K562 (cell line): ENCODE results near the gene DNAJC17. TPM values are rescaled to one million over a fixed set of nuclear protein-coding genes. Genes with fewer than 3 reads are reported as not detected.

Experiments used
- ARID3B ChIP-seq: fragments of 250-450 bp; sonication (Bioruptor Pico); IDR thresholded peaks from 2 replicates; pipeline ENCODE4 v1.4.0; 2020; ENCODE audit warnings: borderline replicate concordance
- BRD9 ChIP-seq: fragments of 450-650 bp; IDR thresholded peaks from 2 replicates; pipeline ENCODE4 v1.6.1; 2018; ENCODE audit warnings: low read depth; ENCODE audit not compliant: partially characterized antibody
- CCNT2 ChIP-seq: IDR thresholded peaks from 2 replicates; pipeline ENCODE4 v1.6.1; 2011; ENCODE audit warnings: borderline replicate concordance, low read depth, mild to moderate bottlenecking, moderate library complexity, mixed read lengths, low read length; ENCODE audit not compliant: insufficient read length; ENCODE audit errors: extremely low read depth
- CTCFL ChIP-seq: IDR thresholded peaks from 2 replicates; pipeline ENCODE4 v1.6.1; 2011; ENCODE audit warnings: borderline replicate concordance, low read depth, mild to moderate bottlenecking, moderate library complexity, low read length; ENCODE audit not compliant: insufficient read depth, poor library complexity, severe bottlenecking
- DNMT1 ChIP-seq: fragments of 450-650 bp; IDR thresholded peaks from 2 replicates; pipeline ENCODE4 v1.6.1; 2016; ENCODE audit warnings: antibody characterized with exemption, mild to moderate bottlenecking
- PATZ1 ChIP-seq: fragments of 250-450 bp; sonication (Bioruptor Pico); IDR thresholded peaks from 2 replicates; pipeline ENCODE4 v1.5.0; 2020; ENCODE audit warnings: mild to moderate bottlenecking, borderline replicate concordance
- RFX1 ChIP-seq: fragments of 450-650 bp; IDR thresholded peaks from 2 replicates; pipeline ENCODE4 v1.6.1; 2016; ENCODE audit warnings: mild to moderate bottlenecking, moderate library complexity
- SETDB1 ChIP-seq: IDR thresholded peaks from one replicate; pipeline ENCODE4 v1.6.1; 2012; ENCODE audit warnings: low read length, control low read depth, inconsistent platforms
- SREBF1 ChIP-seq: fragments of 150-350 bp; IDR thresholded peaks from 2 replicates; pipeline ENCODE4 v1.6.1; 2014; ENCODE audit warnings: antibody characterized with exemption, low read depth, low read length, borderline replicate concordance
- U2AF1 ChIP-seq: fragments of 200-400 bp; formaldehyde crosslinking; optimal IDR thresholded peaks from 2 replicates; pipeline ENCODE3; 2017; ENCODE audit warnings: mild to moderate bottlenecking, low read depth, low read length, moderate library complexity
- ZBTB49 ChIP-seq: sonication (generic); formaldehyde crosslinking; IDR thresholded peaks from 2 replicates; pipeline ENCODE4 v1.8.0; 2022; ENCODE audit warnings: missing genetic modification reagents, mild to moderate bottlenecking, borderline replicate concordance
- ZKSCAN8 ChIP-seq: fragments of 200-800 bp; sonication (Bioruptor generic); IDR thresholded peaks from 2 replicates; pipeline ENCODE4 v1.6.1; 2016; ENCODE audit warnings: missing genetic modification characterization, missing compliant biosample characterization
- ZNF146 ChIP-seq: IDR thresholded peaks from one replicate; pipeline ENCODE4 v1.6.1; 2018; ENCODE audit warnings: missing compliant biosample characterization; ENCODE audit not compliant: unreplicated experiment
- ZNF197 ChIP-seq: fragments of 200-800 bp; sonication (Bioruptor generic); IDR thresholded peaks from 2 replicates; pipeline ENCODE4 v1.6.1; 2016; ENCODE audit warnings: low read depth, missing genetic modification characterization, missing compliant biosample characterization
- ZSCAN32 ChIP-seq: fragments of 450-650 bp; formaldehyde crosslinking; IDR thresholded peaks from 2 replicates; pipeline ENCODE4 v1.4.0; 2020; ENCODE audit warnings: mild to moderate bottlenecking, moderate library complexity
- polyA plus RNA-seq, 8 experiments: library from polyadenylated mRNA; depleted of rRNA in 4 of 8; stranded (reverse) in 5 of 8; unstranded in 3 of 8; fragments of >200 nt; fragmentation: Nextera tagmentation in 2 of 8; fragmentation: Illumina TruSeq in 1 of 8; extraction: Ambion mirVana in 2 of 8; extraction: Trizol in 1 of 8; gene quantifications; 2 replicates each; pipeline versions ENCODE4 v1.2.1 to v1.2.3, GENCODE V29; 2011 to 2014; ENCODE audit warnings: inconsistent platforms in 1 of 8, missing spikeins in 1 of 8
- total RNA-seq, 7 experiments: library from RNA; depleted of rRNA in 6 of 7; stranded (reverse); fragments of >200 nt in 6 of 7; fragmentation: Illumina TruSeq in 2 of 7; extraction: Trizol in 2 of 7; gene quantifications; 2 replicates each; pipeline versions ENCODE4 v1.2.1 to v1.2.3, GENCODE V29; 2011 to 2021; ENCODE audit warnings: low replicate concordance in 1 of 7

The DNAJC17 gene
- total and polyA plus RNA-seq, 9 of the 15 experiments (the other 6 are each of a cell fraction or from before 2014, with no cell fraction given) = 2.4 to 79.4 (median 44.2) TPM

GRCh38 chr15:40825661-40826422 lies 18.6 kb upstream of the DNAJC17 start (continued):
- TF ChIP-seq SREBF1 (no peak), SETDB1 (no peak), ZKSCAN8 (no peak; the same call in 1 of the 2 replicates), ZNF146 (CRISPR knock-in tag) (no peak), CCNT2 (peak; percentile 87), ARID3B (CRISPR knock-in tag) (no peak), U2AF1 (no peak), BRD9 (no peak), ZSCAN32 (CRISPR knock-in tag) (no peak), ZBTB49 (CRISPR knock-in tag) (no peak), PATZ1 (CRISPR knock-in tag) (no peak), CTCFL (no peak), RFX1 (no peak), DNMT1 (no peak), ZNF197 (peak; percentile 88)
